NK-92 (cell line): Measurements from ENCODE around the gene TRIM9.
"Not testable (repeated sequence)": the region's sequence is repeated elsewhere in the genome, so short reads cannot be mapped to it uniquely, and the experiment has no call there.

Experiments
- DNase-seq: peaks from one replicate; lab custom pipeline; 2025; ENCODE audit not compliant: unreplicated experiment; lab: John Stamatoyannopoulos, UW

Gene TRIM9

GRCh38 chr14:50967103-50967502 lies 127.8 kb downstream of the TRIM9 start:
- DNase-seq = no peak

GRCh38 chr14:50964683-50965390 lies 130.1 kb downstream of the TRIM9 start:
- DNase-seq = no peak

- no peak for DNase-seq
Observed at GRCh38 chr14:50963919-50964318, 131.0 kb downstream of the TRIM9 start.

- DNase-seq = no peak
Observed at GRCh38 chr14:50961605-50962221, 133.2 kb downstream of the TRIM9 start.

- DNase-seq = no peak
Observed at GRCh38 chr14:50957296-50957695, 137.6 kb downstream of the TRIM9 start.

- not testable (repeated sequence) for DNase-seq
Observed at GRCh38 chr14:50956421-50956820, 138.5 kb downstream of the TRIM9 start.

- DNase-seq = no peak
Observed at GRCh38 chr14:50955373-50956043, 139.4 kb downstream of the TRIM9 start.

GRCh38 chr14:50954811-50955372 lies 140.0 kb downstream of the TRIM9 start:
- DNase-seq = no peak

- no peak for DNase-seq
Observed at GRCh38 chr14:50953502-50953901, 141.4 kb downstream of the TRIM9 start.

GRCh38 chr14:50951032-50951431 lies 143.9 kb downstream of the TRIM9 start:
- DNase-seq = no peak

- no peak for DNase-seq
Observed at GRCh38 chr14:50948205-50948604, 146.7 kb downstream of the TRIM9 start.

- DNase-seq = no peak
Observed at GRCh38 chr14:50947446-50947845, 147.5 kb downstream of the TRIM9 start.

GRCh38 chr14:50946234-50946935 lies 148.5 kb downstream of the TRIM9 start:
- no peak for DNase-seq

- no peak for DNase-seq
Observed at GRCh38 chr14:50944647-50945413, 150.1 kb downstream of the TRIM9 start.

- DNase-seq = no peak
Observed at GRCh38 chr14:50943943-50944646, 150.8 kb downstream of the TRIM9 start, which contains the start of gene PYGL. Gene PYGL (minus strand): TSS chr14:50944483. CDS start chr14:50944403, 80 bp downstream.

- DNase-seq = no peak
Observed at GRCh38 chr14:50943261-50943942, 151.5 kb downstream of the TRIM9 start.

- not testable (repeated sequence) for DNase-seq
Observed at GRCh38 chr14:50941638-50942037, 153.3 kb downstream of the TRIM9 start.

- DNase-seq = no peak
Observed at GRCh38 chr14:50941151-50941550, 153.8 kb downstream of the TRIM9 start.

GRCh38 chr14:50937800-50938199 lies 157.1 kb downstream of the TRIM9 start:
- no peak for DNase-seq
